Measurements from ENCODE around the gene CD248. TPM values are rescaled to one million over a fixed set of nuclear protein-coding genes. Genes with fewer than 3 reads are reported as not detected.

Gene CD248
- total and polyA plus RNA-seq, 2 experiments from 2014 or later = 2.4 to 3.8 TPM

- no peak overlapping the region; the same call in 2 of the 3 replicates for H3K4me3 Mint-ChIP-seq
These were observed 19.2 kb downstream of the CD248 start for GRCh38 chr11:66297610-66298009.

More at GRCh38 chr11:66297610-66298009, 19.2 kb downstream of the CD248 start:
- no peaks in the 10 kb centered on the region for H3K9me3 Mint-ChIP-seq
- H3K4me2 ChIP-seq = no peak overlapping the region
- H3K36me3 ChIP-seq (ENCODE audit: insufficient read depth) = no peaks in the 10 kb centered on the region
- no peaks in the 10 kb centered on the region for H4K20me1 ChIP-seq (replicated peaks; ENCODE audit: insufficient read depth)
- H3K4me3 ChIP-seq = no peak overlapping the region
- H2AFZ ChIP-seq = no peak overlapping the region
- no peak overlapping the region for H3K27ac Mint-ChIP-seq
- peaks cover 5% of the 10 kb centered on the region; the same call in 1 of the 2 replicates for H3K27me3 ChIP-seq (ENCODE audit: insufficient read depth)
- ATAC-seq = peak; percentile 17; the same call in 1 of the 3 replicates
- no peak for DNase-seq (ENCODE audit: low spot score)
- no peaks in the 10 kb centered on the region for H3K4me1 ChIP-seq (ENCODE audit: insufficient read depth)
- no peaks in the 10 kb centered on the region for H3K79me2 ChIP-seq (replicated peaks; ENCODE audit: insufficient read depth)
- no peak for TF ChIP-seq EZH2 (IDR thresholded peaks at IDR 0.05; ENCODE audit: low read depth, unreplicated experiment)
- TF ChIP-seq STAT1 (IDR thresholded peaks at IDR 0.05; ENCODE audit: unreplicated experiment) = no peak
- TF ChIP-seq ZNF462 (CRISPR knock-in tag; IDR thresholded peaks at IDR 0.05) = no peak
- TF ChIP-seq NANOG (IDR thresholded peaks at IDR 0.05; ENCODE audit: borderline replicate concordance) = no peak
- TF ChIP-seq ETS1 (IDR thresholded peaks at IDR 0.05) = no peak
- TF ChIP-seq POLR2AphosphoS5 (IDR thresholded peaks at IDR 0.05; ENCODE audit: low read depth) = no peak
- TF ChIP-seq JUNB (IDR thresholded peaks at IDR 0.05; ENCODE audit: unreplicated experiment) = no peak
- TF ChIP-seq CTCF (conservative IDR thresholded peaks at IDR 0.05; ENCODE audit: low read depth in 2 of 2) = no peak
- no peak for TF ChIP-seq ZNF331 (CRISPR knock-in tag; IDR thresholded peaks at IDR 0.05; ENCODE audit: low read depth)
- TF ChIP-seq ZNF114 (CRISPR knock-in tag; IDR thresholded peaks at IDR 0.05) = no peak
- no peak for TF ChIP-seq CREB1 (CRISPR knock-in tag; IDR thresholded peaks at IDR 0.05; ENCODE audit: low read depth)
- TF ChIP-seq EZH2phosphoT487 (IDR thresholded peaks at IDR 0.05; ENCODE audit: unreplicated experiment) = no peak
- TF ChIP-seq REST (IDR thresholded peaks at IDR 0.05; ENCODE audit: unreplicated experiment) = no peak
- no peak overlapping the region for H3K27ac ChIP-seq (ENCODE audit: low read depth)
- peaks cover 8% of the 10 kb centered on the region for H3K27me3 Mint-ChIP-seq (ENCODE audit: insufficient read depth, low read depth, poor library complexity)
- H3K4me1 Mint-ChIP-seq = peaks cover 14% of the 10 kb centered on the region
- no peaks in the 10 kb centered on the region for H3F3A ChIP-seq (replicated peaks; ENCODE audit: low read depth)
- H3K9me2 ChIP-seq (ENCODE audit: insufficient read depth) = no peaks in the 10 kb centered on the region
- H3K36me3 Mint-ChIP-seq (ENCODE audit: low read depth) = no peaks in the 10 kb centered on the region; the same call in 2 of the 3 replicates
